ENCODE data around the gene MTFP1.
"Not testable (repeated sequence)": the region's sequence is repeated elsewhere in the genome, so short reads cannot be mapped to it uniquely, and the experiment has no call there.

The MTFP1 gene

DNA sequence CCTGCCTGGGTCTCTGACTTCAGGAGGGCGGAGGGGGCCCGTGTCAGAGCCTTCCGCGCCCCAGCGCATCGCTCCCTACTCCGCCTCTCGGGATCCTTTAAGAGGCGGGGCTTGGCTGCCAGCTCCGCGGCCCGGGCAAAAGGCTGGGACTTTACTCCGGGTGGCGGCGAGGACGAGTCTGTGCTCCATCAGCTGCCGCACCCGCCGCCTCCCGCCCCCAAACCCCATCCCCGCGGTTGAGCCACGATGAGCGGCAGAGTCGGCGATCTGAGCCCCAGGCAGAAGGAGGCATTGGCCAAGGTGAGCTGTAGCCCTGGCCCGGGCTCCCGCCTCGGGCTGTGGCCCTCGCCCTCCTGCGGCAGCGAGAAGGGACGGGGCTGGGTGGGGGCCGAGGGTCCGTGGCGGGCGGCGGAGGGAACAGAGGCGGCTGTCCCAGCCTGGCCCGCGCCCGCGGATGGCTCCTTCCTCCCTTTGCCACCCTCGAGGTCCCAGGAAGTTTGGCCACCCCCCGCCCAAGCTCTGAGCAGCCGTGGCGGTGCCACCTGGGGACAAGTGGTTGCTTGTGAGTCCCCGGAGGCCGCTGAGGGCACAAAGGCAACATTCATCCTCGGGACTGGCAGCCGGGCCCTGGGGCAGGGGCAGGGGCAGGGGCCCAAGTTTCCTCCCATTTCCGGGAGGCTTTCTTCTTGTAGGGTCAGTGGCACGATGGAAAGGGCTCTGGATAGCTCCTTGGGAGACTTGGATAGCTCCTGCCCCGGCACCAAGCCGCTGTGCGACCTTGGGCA is 28.5 kb upstream of the MTFP1 start, which contains the start of gene SEC14L2:
SEC14L2 (plus strand) TSS at position 148 of the 785 bp plus-strand sequence; CDS start at position 247, 99 bp downstream.
- Histone ChIP-seq H3K4me3 (peak within 1 kb of the TSS; percentile 53), H3K36me3 (replicated peaks) (no peaks in the 10 kb centered on the region), H3K9me3 (no peaks in the 10 kb centered on the region), H3K4me1 (0 out of 2 replicates have a peak, but pooled peaks cover 2% of the 10 kb centered on the region), H3K27me3 (ENCODE audit: low read depth) (no peaks in the 10 kb centered on the region)
- in situ Hi-C loops (cut with MboI; ENCODE audit: low sequenced_read_pairs) = loop anchor here (25.0 kb wide), 1 partner anchor 285 kb away; no protein-coding TSS in a partner anchor
- DNase-seq (ENCODE audit: low spot score in 2 of 2) = peak; percentile 63 to 85

DNA sequence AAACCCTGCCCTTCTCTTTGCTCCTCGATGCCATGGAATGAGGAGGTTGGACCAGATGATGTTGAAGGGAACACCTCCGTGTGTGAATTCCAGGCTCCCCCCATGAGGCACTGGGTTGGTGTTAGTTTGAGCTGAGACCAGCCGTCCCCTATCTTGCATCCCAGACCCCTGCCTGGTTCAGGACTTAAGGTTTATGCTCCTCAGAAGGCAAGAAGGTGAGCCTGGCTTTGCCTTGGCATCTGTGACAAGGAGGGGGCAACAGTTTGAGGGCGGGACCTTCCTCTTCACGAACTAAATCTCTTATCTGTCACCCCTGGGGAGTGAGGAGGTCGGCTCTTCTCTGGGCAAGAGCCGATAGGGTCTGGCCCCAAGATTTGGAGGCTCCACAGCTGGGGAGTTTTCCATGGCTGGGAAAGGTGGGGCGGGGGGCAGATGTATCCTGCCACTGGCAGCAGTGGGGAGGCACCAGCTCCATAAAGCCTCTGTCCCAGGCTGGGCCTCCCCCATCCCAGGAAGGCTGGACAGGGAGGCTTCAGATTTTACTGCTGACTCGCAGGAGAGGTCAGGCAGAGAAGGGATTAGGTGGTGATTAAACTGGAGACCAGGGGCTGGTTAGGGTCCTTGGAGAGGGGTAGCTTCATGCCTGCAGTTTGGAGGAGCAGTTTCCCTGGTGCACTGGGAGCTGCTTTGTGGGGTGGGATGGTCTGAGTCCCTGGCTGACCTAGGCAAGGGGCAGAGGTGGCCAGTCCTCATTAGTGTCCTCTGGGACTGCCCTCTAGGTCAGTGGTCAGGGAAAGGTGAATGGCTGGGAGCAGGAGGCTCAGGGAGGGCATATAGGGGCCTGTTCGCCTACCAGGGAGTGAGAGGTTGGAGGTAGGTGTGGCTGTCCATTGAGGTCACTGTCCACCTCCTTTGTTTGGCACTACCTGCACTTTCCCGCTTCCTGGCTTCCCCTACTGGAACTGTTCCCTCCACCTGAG is 27.6 kb upstream of the MTFP1 start:
- DNase-seq (ENCODE audit: low spot score in 2 of 2) = no peak
- Histone ChIP-seq H3K4me3 (peak overlapping the region; percentile 53), H3K27me3 (ENCODE audit: low read depth) (no peaks in the 10 kb centered on the region), H3K4me1 (0 out of 2 replicates have a peak, but pooled peaks cover 2% of the 10 kb centered on the region), H3K9me3 (no peaks in the 10 kb centered on the region), H3K36me3 (replicated peaks) (no peaks in the 10 kb centered on the region)
- in situ Hi-C loops (cut with MboI; ENCODE audit: low sequenced_read_pairs) = loop anchor here (25.0 kb wide), 1 partner anchor 286 kb away; no protein-coding TSS in a partner anchor

DNA sequence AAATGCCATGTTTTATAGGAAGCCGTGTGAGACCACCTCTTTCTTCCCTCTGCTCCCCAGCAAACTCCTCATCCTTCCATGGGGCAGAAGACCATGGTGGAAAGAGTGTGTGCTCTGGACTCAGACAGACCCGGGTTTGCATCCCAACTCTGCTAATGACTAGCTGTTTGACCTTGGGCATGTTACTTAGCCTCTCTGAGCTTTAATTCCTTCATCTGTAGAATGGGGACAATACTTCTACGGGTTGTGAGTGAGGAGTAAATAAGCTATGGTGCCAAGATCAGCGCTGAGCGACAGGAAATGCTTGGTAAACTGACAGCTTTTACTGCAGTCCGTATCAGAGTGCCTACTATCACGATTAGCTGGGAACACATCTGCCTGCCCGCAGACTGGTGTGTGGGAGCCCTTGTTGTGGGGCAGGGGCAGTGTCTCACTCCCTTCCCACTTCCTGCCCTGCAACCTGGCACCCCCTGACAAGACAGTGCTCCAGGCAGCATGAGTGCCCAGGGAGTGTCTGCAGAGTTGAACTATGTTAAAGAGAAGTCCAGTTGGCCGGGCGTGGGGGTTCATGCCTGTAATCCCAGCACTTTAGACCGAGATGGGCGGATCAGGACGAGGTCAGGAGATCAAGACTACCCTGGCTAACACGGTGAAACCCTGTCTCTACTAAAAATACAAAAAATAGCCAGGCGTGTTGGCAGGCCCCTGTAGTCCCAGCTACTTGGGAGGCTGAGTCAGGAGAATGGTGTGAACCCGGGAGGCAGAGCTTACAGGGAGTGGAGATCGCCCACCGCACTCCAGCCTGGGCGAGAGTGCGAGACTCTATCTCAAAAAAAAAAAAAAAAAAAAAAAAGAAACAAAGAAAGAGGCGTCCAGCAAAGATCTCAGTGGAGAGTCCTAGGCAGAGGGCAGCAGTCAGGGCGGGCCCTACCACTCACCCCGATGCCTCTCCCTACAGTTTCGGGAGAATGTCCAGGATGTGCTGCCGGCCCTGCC is 26.6 kb upstream of the MTFP1 start:
- Histone ChIP-seq H3K36me3 (replicated peaks) (no peaks in the 10 kb centered on the region), H3K9me3 (no peaks in the 10 kb centered on the region), H3K4me3 (no peak overlapping the region), H3K27me3 (ENCODE audit: low read depth) (no peaks in the 10 kb centered on the region), H3K4me1 (0 out of 2 replicates have a peak, but pooled peaks cover 2% of the 10 kb centered on the region)
- in situ Hi-C loops (cut with MboI; ENCODE audit: low sequenced_read_pairs) = loop anchor here (25.0 kb wide), 1 partner anchor 287 kb away; no protein-coding TSS in a partner anchor
- DNase-seq (ENCODE audit: low spot score in 2 of 2) = no peak

DNA sequence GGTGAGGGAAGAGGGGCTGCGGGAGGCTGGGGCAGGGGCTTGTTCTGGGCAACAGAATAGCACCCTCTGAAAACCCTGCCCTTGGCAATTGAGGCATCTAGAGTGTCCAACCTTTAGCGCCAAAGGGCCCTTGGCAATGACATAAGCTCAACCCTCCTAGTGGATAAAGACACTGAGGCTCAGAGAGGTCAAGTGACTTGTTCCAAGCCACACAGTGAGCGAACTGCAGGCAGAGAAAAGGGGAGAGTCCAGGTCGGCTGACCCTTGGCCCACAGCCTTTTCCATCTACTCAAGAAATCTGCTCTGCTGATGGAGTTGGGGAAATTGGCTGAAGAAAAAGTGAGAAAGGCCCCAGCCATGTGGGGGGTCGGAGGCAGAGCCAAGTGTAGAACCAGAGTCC is 25.9 kb upstream of the MTFP1 start:
- 0 out of 2 replicates have a peak, but pooled peaks cover 2% of the 10 kb centered on the region for H3K4me1 ChIP-seq
- no peaks in the 10 kb centered on the region for H3K27me3 ChIP-seq (ENCODE audit: low read depth)
- no peak overlapping the region for H3K4me3 ChIP-seq
- no peak for DNase-seq (ENCODE audit: low spot score in 2 of 2)
- in situ Hi-C loops (cut with MboI; ENCODE audit: low sequenced_read_pairs) = loop anchor here (25.0 kb wide), 1 partner anchor 287 kb away; no protein-coding TSS in a partner anchor
- H3K9me3 ChIP-seq = no peaks in the 10 kb centered on the region
- H3K36me3 ChIP-seq (replicated peaks) = no peaks in the 10 kb centered on the region

DNA sequence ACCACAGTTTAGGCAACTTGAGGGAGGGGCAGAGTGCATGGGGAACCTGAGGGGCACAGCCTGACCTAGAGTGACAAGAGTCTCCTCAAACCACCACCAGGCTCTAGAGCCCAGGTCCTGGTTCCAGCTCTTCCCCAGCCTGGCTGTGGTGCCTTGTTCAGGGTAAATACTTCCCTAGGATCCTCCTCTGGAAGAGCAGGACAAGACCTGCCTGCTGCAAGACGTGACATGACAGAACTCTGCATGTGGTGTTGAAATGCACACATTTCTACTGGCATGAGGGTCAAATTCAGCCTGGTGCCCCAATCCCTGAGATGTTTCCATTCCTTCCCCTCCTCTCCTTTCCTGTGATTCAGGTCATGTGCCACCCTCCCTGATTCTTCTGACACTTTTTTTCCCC is 25.4 kb upstream of the MTFP1 start:
- no peak for DNase-seq (ENCODE audit: low spot score in 2 of 2)
- H3K36me3 ChIP-seq (replicated peaks) = no peaks in the 10 kb centered on the region
- no peak overlapping the region for H3K4me3 ChIP-seq
- in situ Hi-C loops (cut with MboI; ENCODE audit: low sequenced_read_pairs) = no loop called here
- no peaks in the 10 kb centered on the region for H3K9me3 ChIP-seq
- H3K27me3 ChIP-seq (ENCODE audit: low read depth) = no peaks in the 10 kb centered on the region
- H3K4me1 ChIP-seq = 0 out of 2 replicates have a peak, but pooled peaks cover 2% of the 10 kb centered on the region

DNA sequence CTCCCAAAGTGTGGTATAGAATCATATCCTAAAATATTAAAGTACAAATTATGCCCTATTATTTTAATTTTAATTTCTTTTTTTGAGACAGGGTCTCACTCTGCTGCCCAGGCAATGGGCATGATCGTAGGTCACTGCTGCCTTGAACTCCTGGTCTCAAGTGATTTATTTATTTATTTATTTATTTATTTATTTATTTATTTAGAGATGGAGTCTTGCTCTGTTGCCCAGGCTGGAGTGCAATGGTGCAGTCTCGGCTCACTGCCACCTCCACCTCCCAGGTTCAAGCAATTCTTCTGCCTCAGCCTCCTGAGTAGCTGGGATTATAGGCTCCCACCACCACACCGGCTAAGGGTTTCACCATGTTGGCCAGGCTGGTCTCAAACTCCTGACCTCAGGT is 24.5 kb upstream of the MTFP1 start:
- H3K27me3 ChIP-seq (ENCODE audit: low read depth); DNase-seq (ENCODE audit: low spot score in 2 of 2); in situ Hi-C loops (cut with MboI; ENCODE audit: low sequenced_read_pairs): not testable (repeated sequence)

DNA sequence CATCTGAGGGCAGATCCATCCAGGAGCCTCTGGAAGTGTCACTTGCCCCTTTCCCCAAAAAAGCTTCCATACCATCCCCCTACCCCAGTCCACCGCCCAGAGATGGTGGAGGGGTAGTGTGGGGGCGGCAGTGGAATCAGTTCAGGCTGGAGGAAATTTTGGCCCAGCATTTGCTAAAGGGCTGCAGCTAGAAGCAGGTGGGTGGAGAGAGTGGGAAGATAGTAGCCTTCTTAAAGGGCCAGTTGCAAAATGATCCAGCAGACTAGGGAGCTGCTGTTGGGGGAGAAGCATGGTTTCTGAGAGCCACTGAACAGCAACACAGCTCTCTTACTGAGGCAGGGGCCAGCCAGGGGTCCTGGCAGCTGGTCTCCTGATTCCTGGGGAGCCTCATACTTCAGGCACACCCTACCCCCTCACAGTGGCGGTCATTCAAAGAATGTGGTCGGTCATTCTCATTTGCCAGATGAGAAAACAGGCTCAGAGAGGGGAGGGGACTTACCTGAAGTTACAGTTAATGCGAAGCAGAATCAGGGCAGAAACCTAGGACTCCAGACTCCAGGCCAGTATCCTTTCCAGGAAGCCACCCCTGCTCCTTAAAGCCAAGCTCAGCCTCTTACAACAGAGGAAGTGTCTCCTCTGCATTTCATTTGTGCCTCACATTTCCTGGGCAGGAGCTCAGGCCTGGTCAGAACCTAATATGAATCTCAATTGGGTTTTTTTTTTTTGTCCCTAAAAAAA is 23.4 kb upstream of the MTFP1 start:
- Histone ChIP-seq H3K4me3 (no peak overlapping the region), H3K9me3 (no peaks in the 10 kb centered on the region), H3K4me1 (no peaks in the 10 kb centered on the region), H3K36me3 (replicated peaks) (no peaks in the 10 kb centered on the region), H3K27me3 (ENCODE audit: low read depth) (no peaks in the 10 kb centered on the region)
- no peak for DNase-seq (ENCODE audit: low spot score in 2 of 2)
- in situ Hi-C loops (cut with MboI; ENCODE audit: low sequenced_read_pairs) = no loop called here

More for the DNA sequence above, 24.5 kb upstream of the MTFP1 start:
- H3K4me1 ChIP-seq; H3K36me3 ChIP-seq (replicated peaks); H3K4me3 ChIP-seq; H3K9me3 ChIP-seq: not testable (repeated sequence)

DNA sequence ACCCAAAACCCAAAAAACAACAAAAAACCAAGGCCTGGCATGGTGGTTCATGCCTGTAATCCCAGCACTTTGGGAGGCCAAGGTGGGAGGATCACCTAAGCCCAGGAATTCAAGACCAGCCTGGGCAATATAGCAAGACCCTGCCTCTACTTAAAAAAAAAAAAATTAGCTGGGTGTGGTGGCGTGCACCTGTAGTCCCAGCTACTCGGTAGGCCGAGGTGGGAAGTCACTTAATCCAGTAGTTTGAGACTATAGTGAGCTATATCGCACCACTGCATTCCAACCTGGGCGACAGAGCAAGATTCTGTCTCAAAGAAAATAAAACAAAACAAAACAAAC is 22.8 kb upstream of the MTFP1 start:
- H3K4me3 ChIP-seq; H3K4me1 ChIP-seq; DNase-seq (ENCODE audit: low spot score in 2 of 2); H3K9me3 ChIP-seq; H3K36me3 ChIP-seq (replicated peaks); H3K27me3 ChIP-seq (ENCODE audit: low read depth); in situ Hi-C loops (cut with MboI; ENCODE audit: low sequenced_read_pairs): not testable (repeated sequence)

DNA sequence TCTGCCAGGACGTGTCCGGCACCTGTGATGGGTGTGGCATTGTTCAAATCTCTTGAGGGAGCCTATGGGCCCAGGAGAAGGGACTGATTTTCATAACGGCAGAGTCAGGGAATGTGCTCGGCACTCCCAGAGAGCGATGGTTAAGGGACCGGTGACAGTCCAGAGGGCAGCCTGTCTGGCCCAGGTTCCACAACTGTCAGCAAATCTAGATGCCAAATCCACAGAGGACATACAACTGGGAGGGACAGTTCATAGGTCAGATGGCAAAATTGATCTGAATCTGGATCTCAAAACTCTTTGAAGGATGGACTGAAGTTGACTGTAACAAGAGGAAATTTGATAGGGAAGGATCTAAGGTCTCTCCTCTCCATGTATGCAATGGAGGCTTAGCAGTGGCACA is 21.3 kb upstream of the MTFP1 start:
- no peak for DNase-seq (ENCODE audit: low spot score in 2 of 2)
- peaks cover 3% of the 10 kb centered on the region; the same call in 1 of the 2 replicates for H3K36me3 ChIP-seq (replicated peaks)
- no peak overlapping the region for H3K4me3 ChIP-seq
- no peaks in the 10 kb centered on the region for H3K4me1 ChIP-seq
- no peaks in the 10 kb centered on the region for H3K9me3 ChIP-seq
- in situ Hi-C loops (cut with MboI; ENCODE audit: low sequenced_read_pairs) = no loop called here
- H3K27me3 ChIP-seq (ENCODE audit: low read depth) = no peaks in the 10 kb centered on the region

DNA sequence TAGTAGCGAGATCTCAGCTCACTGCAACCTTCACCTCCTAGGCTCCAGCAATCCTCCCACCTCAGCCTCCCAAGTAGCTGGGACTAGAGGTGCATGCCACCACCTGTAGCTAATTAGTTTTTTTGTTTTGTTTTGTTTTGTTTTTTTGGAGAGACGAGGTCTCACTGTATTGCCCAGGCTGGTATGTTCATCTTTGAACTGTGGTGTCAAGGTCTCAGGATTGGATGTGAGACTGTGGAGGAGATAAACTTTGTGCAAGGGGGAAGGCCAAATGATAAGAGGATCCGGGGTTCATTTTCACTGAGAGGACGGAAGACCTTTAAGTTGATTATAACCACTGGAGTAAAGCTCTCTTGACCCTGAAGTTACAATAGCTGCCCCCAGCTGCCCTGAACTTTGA is 19.8 kb upstream of the MTFP1 start:
- Histone ChIP-seq H3K27me3 (ENCODE audit: low read depth) (no peaks in the 10 kb centered on the region), H3K36me3 (replicated peaks) (peaks cover 9% of the 10 kb centered on the region), H3K4me3 (no peak overlapping the region), H3K4me1 (no peaks in the 10 kb centered on the region), H3K9me3 (no peaks in the 10 kb centered on the region)
- in situ Hi-C loops (cut with MboI; ENCODE audit: low sequenced_read_pairs) = no loop called here
- no peak for DNase-seq (ENCODE audit: low spot score in 2 of 2)

DNA sequence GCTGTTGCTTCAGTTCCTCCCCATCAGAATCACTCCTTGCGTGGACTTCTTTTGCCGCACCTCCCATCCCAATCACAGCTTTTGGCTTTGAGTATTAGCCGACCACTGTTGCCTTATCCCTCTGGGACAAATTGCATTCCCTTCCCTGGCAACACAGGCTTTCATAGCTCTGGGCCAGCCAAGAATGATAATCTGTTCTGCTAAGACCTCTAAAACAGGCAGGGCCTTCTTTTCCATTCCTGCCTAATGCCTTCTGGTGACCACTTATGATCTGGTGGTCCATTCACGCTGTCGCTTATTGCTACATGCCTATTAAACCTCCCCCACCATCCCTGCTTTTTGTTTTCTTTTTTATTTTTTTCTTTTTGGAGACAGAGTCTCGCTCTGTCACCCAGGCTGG is 19.2 kb upstream of the MTFP1 start:
- H3K9me3 ChIP-seq = no peaks in the 10 kb centered on the region
- no peak overlapping the region for H3K4me3 ChIP-seq
- H3K4me1 ChIP-seq = no peaks in the 10 kb centered on the region
- peaks cover 15% of the 10 kb centered on the region for H3K36me3 ChIP-seq (replicated peaks)
- DNase-seq (ENCODE audit: low spot score in 2 of 2) = no peak
- in situ Hi-C loops (cut with MboI; ENCODE audit: low sequenced_read_pairs) = no loop called here
- H3K27me3 ChIP-seq (ENCODE audit: low read depth) = no peaks in the 10 kb centered on the region

DNA sequence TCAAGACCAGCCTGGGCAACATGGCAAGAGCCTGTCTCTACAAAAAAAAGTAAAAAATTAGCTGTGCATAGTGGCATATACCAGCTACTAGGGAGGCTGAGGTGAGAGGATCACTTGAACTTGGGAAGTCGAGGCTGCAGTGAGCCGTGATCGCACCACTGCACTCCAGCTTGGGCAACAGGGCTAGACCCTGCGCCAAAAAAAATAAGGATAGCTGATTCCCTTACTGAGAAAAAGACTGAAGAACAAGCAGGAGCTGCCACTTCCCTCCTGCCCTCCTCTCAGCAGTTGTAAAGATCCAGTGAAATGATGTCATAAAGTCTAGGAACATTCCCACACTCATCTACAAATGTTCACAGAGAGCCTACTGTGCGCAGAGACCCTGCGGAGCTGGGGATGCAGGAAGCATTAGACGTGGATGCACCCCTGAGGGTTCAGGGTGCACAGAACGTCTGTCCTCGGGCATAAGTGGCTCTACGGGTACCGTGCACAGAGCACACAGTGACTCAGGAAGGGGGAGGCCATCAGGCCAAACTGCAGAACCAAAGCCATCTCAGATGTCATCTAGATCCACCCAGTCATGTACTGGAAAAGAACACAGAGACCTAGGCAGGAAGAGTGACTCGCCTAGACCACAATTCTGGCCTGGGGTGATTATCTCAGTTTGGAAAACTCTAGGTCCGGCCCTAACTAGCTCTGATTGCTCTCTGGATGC is 17.0 kb upstream of the MTFP1 start:
- H3K4me3 ChIP-seq = no peak overlapping the region
- no peak for DNase-seq (ENCODE audit: low spot score in 2 of 2)
- H3K27me3 ChIP-seq (ENCODE audit: low read depth) = no peaks in the 10 kb centered on the region
- H3K36me3 ChIP-seq (replicated peaks) = peaks cover 15% of the 10 kb centered on the region
- H3K4me1 ChIP-seq = no peaks in the 10 kb centered on the region
- in situ Hi-C loops (cut with MboI; ENCODE audit: low sequenced_read_pairs) = no loop called here
- H3K9me3 ChIP-seq = no peaks in the 10 kb centered on the region

Data from HAP-1 (cell line).